NCI-H2107 treated with DMSO at 0.1 percent for 48 hours (cell line): ENCODE results near the gene PACSIN1.
"Not testable (repeated sequence)": the region's sequence is repeated elsewhere in the genome, so short reads cannot be mapped to it uniquely, and the experiment has no call there.

ENCODE experiments used
- DNase-seq: peaks from one replicate; lab custom pipeline; 2025; ENCODE audit not compliant: unreplicated experiment; lab: John Stamatoyannopoulos, UW

PACSIN1 gene

GRCh38 chr6:34457742-34458735 is 7.8 kb upstream of the PACSIN1 start:
- no peak for DNase-seq

- DNase-seq, result no peak
Measured at GRCh38 chr6:34459899-34460593, 5.8 kb upstream of the PACSIN1 start.

- DNase-seq, result no peak
Measured at GRCh38 chr6:34460796-34461507, 4.9 kb upstream of the PACSIN1 start.

- no peak for DNase-seq
Measured at GRCh38 chr6:34462010-34462409, 3.9 kb upstream of the PACSIN1 start.

- no peak for DNase-seq
Measured at GRCh38 chr6:34462551-34462971, 3.3 kb upstream of the PACSIN1 start.

GRCh38 chr6:34463299-34463698 is 2.6 kb upstream of the PACSIN1 start:
- no peak for DNase-seq

GRCh38 chr6:34463849-34464248 is 2.0 kb upstream of the PACSIN1 start:
- DNase-seq, result no peak

GRCh38 chr6:34466242-34467185 is 638 bp downstream of the PACSIN1 start:
- no peak for DNase-seq

- DNase-seq, result no peak
Measured at GRCh38 chr6:34468378-34468892, 2.6 kb downstream of the PACSIN1 start.

GRCh38 chr6:34469499-34469898 is 3.6 kb downstream of the PACSIN1 start:
- no peak for DNase-seq

GRCh38 chr6:34472425-34472824 is 6.5 kb downstream of the PACSIN1 start:
- DNase-seq, result no peak

GRCh38 chr6:34473967-34474366 is 8.1 kb downstream of the PACSIN1 start:
- DNase-seq, result no peak

- no peak for DNase-seq
Measured at GRCh38 chr6:34474754-34475153, 8.9 kb downstream of the PACSIN1 start.

GRCh38 chr6:34475238-34475682 is 9.4 kb downstream of the PACSIN1 start:
- DNase-seq, result no peak

- DNase-seq, result no peak
Measured at GRCh38 chr6:34475767-34476328, 10.0 kb downstream of the PACSIN1 start.

GRCh38 chr6:34476447-34476846 is 10.6 kb downstream of the PACSIN1 start:
- DNase-seq, result no peak

- no peak for DNase-seq
Measured at GRCh38 chr6:34476921-34477320, 11.0 kb downstream of the PACSIN1 start.

GRCh38 chr6:34478796-34479195 is 12.9 kb downstream of the PACSIN1 start:
- no peak for DNase-seq

GRCh38 chr6:34483781-34484180 is 17.9 kb downstream of the PACSIN1 start:
- DNase-seq, result not testable (repeated sequence)

GRCh38 chr6:34484391-34484790 is 18.5 kb downstream of the PACSIN1 start:
- no peak for DNase-seq
